NCI-H1436 (cell line): ENCODE results near the gene RRAD.
"Not testable (repeated sequence)": the region's sequence is repeated elsewhere in the genome, so short reads cannot be mapped to it uniquely, and the experiment has no call there.

Experiments used
- DNase-seq: peaks from one replicate; lab custom pipeline; 2025; lab: John Stamatoyannopoulos, UW

The RRAD gene

DNA sequence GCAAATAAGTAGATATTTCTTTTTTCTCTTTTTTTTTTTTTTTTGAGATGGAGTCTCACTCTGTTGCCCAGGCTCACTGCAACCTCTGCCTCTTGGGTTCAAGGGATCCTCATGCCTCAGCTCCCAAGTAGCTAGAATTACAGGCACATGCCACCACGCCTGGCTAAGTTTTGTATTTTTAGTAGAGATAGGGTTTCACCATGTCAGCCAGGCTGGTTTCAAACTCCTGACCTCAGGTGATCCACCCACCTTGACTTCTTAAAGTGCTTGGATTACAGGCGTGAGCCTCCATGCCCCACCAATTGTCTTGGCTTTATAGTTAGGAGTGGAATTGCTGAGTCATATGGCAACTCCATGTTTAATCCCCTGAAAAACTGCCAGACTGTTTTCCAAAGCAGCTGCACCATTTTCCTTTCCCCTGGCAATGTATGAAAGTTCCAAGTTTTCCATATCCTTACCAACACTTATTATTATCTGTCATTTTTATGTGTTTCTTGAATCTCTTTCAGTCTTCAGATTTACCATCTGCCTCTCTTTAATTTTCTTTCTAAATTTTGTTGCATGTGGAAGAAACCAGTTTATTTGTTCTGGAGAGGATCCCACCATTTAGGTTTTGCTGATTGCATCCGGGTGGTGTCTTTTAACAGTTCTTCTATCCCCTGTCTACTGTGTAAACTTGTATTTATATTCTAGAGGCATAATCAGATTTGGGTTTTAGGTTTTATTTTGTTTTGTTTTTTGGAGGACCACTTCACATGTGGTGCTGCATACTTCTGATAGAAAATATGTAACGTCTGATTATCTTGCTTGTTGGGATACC, 25.8 kb upstream of the RRAD start:
- no peak for DNase-seq

DNA sequence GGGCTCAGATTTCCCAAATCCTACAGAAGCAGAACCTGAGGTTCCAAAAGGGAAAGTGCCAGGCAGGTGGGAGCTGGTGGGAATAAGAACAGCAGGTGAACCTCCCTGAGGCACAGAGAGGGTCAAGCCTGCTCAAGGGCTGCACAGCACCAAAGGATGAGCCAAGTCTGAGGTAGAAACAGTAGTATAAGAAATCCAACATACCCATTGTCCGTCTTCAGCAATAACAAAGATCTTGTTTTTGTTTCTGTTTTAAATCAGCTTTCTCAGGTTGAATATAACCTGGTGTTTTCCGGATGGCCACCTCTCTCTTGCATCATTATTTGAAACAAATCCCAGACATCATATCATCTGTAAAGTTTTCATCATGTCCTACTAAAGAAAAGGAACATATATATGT, 25.1 kb upstream of the RRAD start:
- DNase-seq = no peak

DNA sequence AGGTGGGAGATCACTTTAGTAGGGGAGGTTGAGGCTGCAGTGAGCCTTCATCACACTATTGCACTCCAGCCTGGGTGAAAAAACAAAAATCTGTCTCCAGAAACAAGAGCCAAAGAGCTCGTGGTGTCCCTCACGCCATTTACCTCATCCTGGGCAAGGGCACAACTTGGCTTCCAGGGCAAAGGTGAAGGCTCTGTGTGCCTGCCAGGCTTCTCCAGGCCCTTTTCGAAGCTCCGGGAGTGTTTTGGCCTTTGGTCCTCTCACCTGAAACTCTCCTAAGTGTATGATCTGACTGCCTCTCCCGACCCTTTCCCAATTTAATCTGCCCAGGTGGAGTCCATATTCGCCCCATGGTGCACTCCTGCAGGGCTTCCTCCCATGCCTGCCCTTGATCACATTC, 24.1 kb upstream of the RRAD start:
- no peak for DNase-seq

DNA sequence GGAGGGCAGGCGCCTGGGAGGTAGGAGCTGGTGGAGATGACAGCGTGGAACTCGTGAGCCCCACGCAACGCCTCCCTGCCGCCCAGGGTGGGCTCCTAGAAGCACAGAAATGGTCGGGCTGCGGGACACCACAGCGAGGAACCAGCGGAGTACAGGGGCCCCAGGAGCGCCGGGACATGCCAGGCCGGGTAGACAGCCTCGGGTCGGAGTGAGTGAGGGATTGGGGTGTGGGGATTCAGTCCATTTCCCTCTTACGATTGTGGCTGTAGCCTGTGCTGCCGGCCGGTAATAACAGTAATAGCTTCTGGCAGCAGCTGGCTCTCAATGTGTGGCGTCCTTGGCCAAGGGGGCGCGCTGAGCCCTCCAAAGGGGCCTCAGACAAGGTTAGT, 23.5 kb upstream of the RRAD start:
- DNase-seq = no peak

DNA sequence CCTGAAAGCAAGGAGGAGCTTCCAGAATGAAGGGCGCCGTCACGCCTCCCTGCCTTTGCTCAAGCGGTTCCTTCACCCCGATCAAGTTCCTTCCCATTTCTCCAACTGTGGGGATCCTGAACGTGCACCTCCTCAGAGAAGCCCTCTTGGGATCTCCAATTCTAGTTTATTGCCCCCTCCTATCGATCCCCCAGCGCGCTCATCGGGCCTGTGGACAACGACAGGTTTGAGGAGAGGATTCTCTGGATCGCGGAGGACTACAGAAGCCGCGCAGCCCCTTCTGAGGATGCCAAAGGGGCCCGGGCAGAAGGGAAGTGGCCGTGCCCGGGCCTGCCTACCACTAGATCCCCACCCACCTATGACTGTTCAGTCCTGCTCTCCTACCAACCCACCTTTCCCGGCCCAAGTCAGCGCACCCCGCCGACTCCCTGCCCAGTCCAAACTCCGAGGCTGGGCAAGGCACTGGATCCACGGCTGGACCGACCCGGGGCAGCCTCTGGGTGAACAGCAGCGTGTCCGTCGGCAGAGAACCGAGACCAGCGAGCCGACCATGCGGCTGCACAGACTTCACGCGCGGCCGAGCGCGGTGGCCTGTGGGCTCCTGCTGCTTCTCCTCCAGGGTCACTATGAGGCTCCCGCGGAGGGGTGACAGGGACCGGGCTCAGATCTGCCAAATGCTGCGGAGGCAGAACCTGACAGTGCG, 22.9 kb upstream of the RRAD start:
- no peak for DNase-seq

DNA sequence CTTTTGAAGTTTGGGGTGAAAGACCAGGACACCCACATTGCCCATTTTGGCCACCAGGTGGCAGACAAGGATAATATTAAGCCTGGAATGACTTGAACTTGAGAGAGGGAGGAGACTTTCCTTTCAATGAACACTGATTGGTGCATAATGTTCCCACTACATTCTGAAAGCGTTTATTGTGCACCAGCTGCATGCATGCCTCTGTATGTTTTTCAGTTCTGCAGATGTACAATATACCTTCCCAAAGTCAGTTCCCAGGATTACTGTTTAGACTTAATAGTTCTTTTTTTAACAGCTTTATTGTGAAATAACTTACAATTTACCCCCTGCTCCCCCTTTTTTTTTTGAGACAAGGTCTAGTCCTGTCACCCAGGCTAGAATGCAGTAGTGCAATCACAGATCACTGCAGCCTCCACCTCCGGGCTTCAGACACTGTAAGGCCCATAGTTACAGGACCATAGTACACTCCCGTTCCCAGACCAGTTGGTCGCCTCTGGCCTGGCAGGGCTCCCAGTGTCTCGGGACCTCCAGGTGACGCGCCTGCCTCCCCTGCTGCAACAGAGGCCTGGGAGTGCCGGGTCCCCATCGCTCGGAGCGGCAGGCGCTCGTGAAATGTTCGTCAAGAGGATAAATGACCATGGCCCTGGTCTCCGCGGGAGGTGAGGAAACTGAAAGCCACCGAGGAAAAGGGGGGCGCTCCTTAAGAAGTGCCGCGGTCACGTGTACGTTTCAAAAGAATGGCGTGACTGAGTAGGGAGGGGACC, 22.1 kb upstream of the RRAD start:
- peak; percentile 78 for DNase-seq

DNA sequence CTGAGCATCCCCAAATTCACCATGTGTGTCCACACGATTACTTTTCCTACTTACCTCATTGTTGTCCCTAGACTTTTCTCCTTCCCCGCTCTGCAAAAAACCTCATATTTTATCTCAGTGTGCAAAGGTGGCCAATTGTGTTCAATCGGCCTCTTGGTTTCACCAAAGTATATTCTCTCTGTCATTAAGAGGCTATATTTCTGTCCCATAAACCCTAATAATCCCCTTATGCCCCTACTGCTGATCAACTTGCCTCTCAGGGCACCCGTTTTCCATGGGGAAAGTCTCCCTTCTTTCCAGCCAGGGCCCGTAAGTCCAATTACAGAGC, 21.6 kb upstream of the RRAD start:
- DNase-seq = no peak

DNA sequence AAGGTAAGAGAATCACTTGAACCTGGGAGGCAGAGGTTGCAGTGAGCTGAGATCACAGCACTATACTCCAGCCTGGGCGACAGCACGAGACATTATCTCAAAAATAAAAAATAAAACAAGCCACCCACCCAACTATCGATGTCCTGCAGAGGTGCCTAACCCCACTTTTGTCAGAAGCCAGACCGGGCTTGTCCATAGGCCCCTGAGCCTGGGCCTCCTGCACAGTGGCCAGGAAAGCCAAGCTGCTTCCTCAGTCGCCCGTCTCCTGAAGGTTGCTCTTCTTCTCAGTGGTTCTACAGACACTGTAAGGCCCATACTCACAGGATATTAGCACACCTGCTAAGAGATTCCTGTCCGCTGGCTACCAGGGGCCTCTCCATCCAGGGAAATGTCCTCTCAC, 21.2 kb upstream of the RRAD start:
- DNase-seq = no peak

DNA sequence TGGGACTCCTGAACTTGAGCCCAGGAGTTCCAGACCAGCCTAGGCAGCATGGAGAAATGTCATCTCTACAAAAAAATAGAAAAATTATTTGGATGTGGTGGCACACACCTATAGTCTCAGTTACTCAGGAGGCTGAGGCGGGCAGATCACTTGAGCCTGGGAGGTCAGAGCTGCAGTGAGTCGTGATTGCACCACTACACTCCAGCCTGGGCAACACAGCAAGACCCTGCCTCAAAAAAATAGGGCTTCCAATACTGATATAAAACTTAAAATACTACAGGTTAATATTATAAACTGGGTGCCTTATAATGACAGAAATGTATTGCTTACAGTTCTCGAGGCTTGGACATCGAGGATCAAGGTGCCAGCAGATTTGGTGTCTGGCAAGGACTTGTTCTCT, 20.6 kb upstream of the RRAD start:
- no peak for DNase-seq

DNA sequence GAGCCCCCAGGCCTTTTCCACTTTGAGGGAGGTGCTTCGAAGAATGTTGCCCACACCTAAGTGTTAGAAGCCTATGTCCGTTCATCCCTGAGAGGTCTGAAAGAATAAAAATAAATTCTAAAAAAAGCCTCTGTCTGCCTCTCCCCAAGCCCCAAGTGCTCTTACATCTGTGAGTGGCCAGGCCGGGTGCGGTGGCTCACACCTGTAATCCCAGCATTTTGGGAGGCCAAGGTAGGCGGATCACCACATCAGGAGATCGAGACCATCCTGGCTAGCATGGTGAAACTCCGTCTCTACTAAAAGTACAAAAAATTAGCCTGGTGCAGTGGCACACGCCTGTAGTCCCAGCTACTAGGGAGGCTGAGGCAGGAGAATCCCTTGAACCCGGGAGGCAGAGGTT, 19.6 kb upstream of the RRAD start:
- DNase-seq = not testable (repeated sequence)

DNA sequence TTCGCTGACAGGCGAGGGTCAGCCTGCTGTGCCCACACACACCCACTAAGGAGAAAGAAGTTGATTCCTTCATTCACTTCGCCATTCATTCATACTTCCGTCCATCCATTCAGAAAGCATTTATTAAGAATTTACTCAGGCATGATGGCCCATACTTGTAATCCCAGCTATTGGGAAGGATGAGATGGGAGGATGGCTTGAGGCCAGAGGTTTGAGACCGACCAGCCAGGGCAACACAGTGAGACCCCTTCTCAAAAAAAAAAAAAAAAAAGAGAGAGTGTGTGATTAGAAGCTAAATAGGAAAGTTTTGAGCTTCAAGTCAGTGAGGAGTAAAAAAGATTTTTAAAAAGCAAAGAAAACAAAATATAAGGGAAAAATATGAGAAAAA, 18.7 kb upstream of the RRAD start:
- DNase-seq = no peak

DNA sequence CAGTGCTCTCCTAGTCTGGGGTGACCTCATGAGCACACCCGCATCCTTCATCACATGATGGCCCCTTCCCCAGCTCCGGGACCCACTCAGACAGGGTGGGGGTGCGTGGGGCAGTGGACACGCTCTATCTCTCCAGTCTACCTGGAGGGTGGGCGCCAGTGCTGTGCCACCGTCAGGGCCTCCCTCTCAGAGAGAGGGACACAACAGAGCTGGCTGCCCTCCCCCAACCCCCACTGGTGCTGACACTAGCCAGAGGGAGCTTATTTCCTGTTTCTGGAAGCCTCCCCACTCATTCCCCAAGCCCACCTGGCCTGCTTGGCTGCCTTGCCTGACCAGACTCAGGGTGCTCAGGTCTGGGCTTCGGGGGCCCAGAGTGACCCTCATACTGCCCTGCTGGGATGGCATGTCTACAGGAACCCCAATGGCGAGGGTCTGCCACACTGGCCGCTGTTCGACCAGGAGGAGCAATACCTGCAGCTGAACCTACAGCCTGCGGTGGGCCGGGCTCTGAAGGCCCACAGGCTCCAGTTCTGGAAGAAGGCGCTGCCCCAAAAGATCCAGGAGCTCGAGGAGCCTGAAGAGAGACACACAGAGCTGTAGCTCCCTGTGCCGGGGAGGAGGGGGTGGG, 18.2 kb upstream of the RRAD start:
- no peak for DNase-seq

DNA sequence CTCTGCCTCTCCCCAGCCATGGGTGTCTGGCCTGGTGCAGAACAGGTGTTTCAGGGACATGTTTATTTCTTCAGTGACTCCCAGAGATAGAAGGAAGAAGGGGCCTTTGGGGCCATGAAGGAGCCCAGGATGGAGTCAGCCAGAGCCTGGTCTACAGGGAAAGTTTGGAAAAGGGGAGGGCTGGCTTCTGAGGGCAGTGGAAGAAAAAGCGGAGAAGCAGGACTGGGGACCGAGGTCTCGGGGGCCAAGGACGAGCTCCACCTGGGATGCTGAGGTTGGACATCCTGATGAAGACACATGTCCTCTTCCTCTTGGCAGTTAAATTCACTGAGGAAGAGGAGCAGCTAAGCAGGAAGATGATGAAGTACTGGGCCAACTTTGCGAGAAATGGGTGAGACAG, 17.6 kb upstream of the RRAD start:
- DNase-seq = no peak

DNA sequence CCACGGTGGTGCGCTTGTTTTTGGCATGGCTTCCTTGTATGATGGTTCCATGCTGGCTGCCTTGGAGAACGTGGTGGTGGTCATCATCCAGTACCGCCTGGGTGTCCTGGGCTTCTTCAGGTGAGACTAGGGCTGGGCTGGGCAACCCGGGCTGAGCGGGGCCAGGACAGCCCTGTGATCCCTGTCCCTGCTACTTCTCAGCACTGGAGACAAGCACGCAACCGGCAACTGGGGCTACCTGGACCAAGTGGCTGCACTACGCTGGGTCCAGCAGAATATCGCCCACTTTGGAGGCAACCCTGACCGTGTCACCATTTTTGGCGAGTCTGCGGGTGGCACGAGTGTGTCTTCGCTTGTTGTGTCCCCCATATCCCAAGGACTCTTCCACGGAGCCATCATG, 14.9 kb upstream of the RRAD start:
- DNase-seq = no peak

DNA sequence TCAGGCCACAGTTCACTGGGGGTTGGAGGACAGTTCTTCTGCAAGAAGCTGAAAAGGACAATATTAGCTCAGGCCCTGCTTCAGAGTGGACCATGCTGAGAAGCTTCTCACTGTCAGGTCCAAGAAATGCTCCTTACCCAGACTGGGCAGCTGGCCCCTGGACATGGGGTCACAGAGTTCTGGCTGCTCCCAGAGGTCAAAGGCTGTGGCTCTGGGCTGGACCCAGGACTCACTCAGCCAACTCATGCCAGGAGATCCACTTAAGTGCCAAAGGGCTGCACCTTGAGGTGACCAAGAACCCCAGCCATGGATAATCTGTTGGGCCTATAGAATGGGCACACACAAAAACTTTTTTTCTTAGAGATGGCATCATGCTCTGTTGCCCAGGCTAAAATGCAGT, 14.0 kb upstream of the RRAD start:
- no peak for DNase-seq

DNA sequence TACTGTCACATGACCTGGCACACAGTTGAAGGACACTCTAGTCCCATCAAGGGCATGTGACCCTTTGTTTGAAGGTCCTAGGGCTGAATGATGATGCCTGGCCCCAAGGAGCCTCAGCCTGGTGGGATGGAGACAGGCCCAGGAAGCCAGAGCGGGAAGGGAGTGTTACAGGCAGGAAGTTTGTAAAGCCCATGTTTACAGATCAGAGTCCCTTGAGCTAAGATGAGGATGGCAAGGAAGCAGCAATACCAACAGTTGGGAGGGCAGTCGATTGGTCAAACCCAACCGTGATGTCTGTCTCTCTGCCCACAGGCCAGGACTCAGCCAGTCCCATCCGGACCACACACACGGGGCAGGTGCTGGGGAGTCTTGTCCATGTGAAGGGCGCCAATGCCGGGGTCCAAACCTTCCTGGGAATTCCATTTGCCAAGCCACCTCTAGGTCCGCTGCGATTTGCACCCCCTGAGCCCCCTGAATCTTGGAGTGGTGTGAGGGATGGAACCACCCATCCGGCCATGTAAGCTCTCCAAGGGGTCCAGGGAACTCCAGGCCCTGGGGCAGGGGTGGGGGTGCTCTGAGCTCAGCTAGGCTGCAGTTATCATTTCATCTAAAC, 12.5 kb upstream of the RRAD start:
- no peak for DNase-seq

DNA sequence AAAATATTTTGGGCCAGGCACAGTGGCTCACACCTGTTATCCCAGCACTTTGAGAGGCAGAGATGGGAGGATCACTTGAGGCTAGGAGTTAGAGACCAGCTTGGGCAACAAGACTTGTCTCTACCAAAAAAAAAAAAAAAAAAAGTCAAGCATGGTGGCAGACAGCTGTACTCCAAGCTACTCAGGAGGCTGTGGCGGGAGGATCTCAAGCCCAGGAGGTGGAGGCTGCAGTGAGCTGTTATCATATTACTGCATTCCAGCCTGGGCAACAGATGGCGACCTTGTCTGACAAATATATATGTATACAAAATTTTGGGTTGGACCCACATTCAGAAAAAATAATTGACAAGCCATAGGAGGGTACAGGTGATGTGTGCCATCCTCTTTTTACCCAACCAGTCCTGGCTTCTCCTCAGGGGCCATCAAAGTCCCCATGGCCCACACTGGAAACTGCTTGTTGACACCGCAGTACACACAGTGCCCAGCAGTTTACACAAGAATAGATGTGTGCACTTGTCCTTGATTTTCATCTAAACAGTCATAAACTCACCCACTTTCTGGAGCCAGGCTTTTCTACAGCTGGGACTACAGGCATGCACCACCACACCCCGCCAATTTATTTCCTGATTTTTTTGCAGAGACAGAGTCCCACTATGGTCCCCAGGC, 11.7 kb upstream of the RRAD start:
- no peak for DNase-seq

DNA sequence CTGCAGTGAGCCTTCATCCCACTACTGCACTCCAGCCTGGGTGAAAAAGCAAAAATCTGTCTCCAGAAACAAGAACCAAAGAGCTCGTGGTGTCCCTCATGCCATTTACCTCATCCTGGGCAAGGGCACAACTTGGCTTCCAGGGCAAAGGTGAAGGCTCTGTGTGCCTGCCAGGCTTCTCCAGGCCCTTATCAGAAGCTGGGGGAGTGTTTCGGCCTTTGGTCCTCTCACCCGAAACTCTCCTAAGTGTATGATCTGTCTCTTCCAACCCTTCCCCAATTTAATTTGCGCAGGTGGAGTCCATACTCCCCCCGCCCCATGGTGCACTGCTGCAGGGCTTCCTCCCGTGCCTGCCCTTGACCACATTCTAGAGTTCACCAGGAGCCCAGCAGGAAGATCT, 11.1 kb upstream of the RRAD start:
- no peak for DNase-seq

DNA sequence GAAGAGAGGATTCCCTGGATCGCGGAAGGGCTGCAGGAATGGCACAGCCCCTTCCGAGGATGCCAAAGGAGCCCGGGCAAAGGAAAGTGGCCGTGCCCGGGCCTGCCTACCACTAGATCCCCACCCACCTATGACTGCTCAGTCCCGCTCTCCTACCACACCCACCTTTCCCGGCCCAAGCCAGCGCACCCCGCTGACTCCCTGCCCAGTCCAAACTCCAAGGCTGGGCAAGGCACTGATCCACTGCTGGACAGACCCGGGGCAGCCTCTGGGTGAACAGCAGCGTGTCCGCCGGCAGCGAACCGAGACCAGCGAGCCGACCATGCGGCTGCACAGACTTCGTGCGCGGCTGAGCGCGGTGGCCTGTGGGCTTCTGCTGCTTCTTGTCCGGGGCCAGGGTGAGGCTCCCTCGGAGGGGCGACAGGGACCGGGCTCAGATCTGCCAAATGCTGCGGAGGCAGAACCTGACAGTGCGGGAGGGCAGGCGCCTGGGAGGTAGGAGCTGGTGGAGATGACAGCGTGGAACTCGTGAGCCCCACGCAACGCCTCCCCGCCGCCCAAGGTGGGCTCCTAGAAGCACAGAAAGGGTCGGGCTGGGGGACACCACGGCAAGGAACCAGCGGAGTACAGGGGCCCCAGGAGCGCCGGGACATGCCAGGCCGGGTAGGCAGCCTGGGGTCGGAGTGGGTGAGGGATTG, 10.1 kb upstream of the RRAD start, which contains the start of gene CES2:
Gene CES2, plus strand, starts transcription at position 203 of the 698 bp plus-strand sequence. Its CDS starts 120 bp downstream, at position 323.
- DNase-seq = no peak

DNA sequence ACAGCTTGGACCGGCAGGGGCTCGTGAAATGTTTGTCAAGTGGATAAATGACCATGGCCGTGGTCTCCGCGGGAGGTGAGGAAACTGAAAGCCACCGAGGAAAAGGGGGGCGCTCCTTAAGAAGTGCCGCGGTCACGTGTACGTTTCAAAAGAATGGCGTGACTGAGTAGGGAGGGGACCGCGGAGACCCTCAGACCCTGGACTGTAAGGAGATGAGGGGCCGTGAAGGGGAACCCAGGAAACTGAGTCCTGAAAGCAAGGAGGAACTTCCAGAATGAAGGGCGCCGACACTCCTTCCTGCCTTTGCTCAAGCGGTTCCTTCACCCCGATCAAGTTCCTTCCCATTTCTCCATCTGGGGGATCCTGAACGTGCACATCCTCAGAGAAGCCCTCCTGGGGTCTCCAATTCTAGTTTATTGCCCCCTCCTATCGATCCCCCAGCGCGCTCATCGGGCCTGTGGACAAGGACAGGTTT, 9.5 kb upstream of the RRAD start:
- not testable (repeated sequence) for DNase-seq
